DND-41 (cell line): ENCODE data around the gene TMEM185B.

ENCODE experiments used
- EZH2 ChIP-seq: IDR thresholded peaks from 3 replicates; pipeline ENCODE4 v1.6.1; 2012; ENCODE audit warnings: borderline replicate concordance, low read depth, mild to moderate bottlenecking, moderate library complexity, low read length, inconsistent platforms; ENCODE audit not compliant: severe bottlenecking
- TF ChIP-seq, protein P1 (sequence below): IDR thresholded peaks from 2 replicates; pipeline ENCODE4 v1.5.1; 2012; ENCODE audit warnings: borderline replicate concordance, low read length, moderate library complexity, mild to moderate bottlenecking; ENCODE audit not compliant: poor library complexity, severe bottlenecking; ENCODE audit errors: extremely low read depth

DNA sequence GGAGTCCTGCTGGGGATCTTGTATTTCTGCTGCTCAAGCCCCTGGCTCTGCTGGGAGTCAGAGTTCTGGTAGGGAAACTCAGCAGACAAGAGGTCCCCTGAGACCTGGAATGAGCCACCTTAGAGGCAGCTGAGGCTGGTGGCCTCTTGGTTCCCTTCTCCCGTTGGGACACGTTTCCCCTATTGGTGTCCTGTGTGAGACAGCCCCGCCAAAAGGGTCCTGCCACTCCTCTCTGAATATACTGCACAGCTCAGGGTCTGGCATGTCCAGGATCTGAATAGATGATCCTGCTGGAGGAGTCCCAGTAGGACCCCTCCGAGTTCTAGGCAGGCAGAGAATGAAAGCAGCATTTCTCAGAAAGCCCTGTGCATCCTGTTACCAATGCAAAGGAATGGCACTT, 27.4 kb upstream of the TMEM185B start:
- TF ChIP-seq, protein P1, sequence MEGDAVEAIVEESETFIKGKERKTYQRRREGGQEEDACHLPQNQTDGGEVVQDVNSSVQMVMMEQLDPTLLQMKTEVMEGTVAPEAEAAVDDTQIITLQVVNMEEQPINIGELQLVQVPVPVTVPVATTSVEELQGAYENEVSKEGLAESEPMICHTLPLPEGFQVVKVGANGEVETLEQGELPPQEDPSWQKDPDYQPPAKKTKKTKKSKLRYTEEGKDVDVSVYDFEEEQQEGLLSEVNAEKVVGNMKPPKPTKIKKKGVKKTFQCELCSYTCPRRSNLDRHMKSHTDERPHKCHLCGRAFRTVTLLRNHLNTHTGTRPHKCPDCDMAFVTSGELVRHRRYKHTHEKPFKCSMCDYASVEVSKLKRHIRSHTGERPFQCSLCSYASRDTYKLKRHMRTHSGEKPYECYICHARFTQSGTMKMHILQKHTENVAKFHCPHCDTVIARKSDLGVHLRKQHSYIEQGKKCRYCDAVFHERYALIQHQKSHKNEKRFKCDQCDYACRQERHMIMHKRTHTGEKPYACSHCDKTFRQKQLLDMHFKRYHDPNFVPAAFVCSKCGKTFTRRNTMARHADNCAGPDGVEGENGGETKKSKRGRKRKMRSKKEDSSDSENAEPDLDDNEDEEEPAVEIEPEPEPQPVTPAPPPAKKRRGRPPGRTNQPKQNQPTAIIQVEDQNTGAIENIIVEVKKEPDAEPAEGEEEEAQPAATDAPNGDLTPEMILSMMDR = no peak
- TF ChIP-seq EZH2 = no peak
